ENCODE results near the gene LRRC34. TPM values are rescaled to one million over a fixed set of nuclear protein-coding genes. Genes with fewer than 3 reads are reported as not detected.

LRRC34 gene
- total and polyA plus RNA-seq, 2 experiments from 2014 or later = 4.2 to 9.4 TPM

GRCh38 chr3:169772305-169772896, 40.3 kb downstream of the LRRC34 start:
- Histone ChIP-seq H3K4me1 (ENCODE audit: insufficient read depth) (peaks cover 22% of the 10 kb centered on the region), H3K27ac (peak overlapping the region; percentile 96), H3K36me3 (ENCODE audit: low read depth) (peaks cover 30% of the 10 kb centered on the region), H3K4me3 (peak overlapping the region; percentile 98), H4K20me1 (ENCODE audit: insufficient read depth) (no peaks in the 10 kb centered on the region), H3K9ac (peak overlapping the region; percentile 93), H3K9me3 (ENCODE audit: low read depth) (no peaks in the 10 kb centered on the region), H3K9me2 (ENCODE audit: insufficient read depth) (no peaks in the 10 kb centered on the region), H3K79me2 (ENCODE audit: insufficient read depth) (peaks cover 41% of the 10 kb centered on the region), H3K4me2 (ENCODE audit: unreplicated experiment) (peak overlapping the region; percentile 89), H2AFZ (peak overlapping the region; percentile 100), H3K27me3 (replicated peaks; ENCODE audit: insufficient read depth) (no peaks in the 10 kb centered on the region), H3F3A (ENCODE audit: insufficient read depth) (peaks cover 20% of the 10 kb centered on the region)
- 0 to 2% methylated on average over 15 of the region's 15 CpGs for WGBS, 2 experiments (ENCODE audit: low coverage in 1 of 2, low lambda C conversion rate in 2 of 2, missing lambda C conversion rate in 2 of 2)
- DNase-seq = peak; percentile 85
- no peak for TF ChIP-seq EZH2 (IDR thresholded peaks at IDR 0.05; ENCODE audit: insufficient read depth, poor library complexity, severe bottlenecking)
- TF ChIP-seq EZH2phosphoT487 (IDR thresholded peaks at IDR 0.05; ENCODE audit: insufficient read depth, low read depth) = no peak
- in situ Hi-C loops (cut with MboI) = no loop called here

- H3K27me3 ChIP-seq (replicated peaks; ENCODE audit: insufficient read depth) = no peaks in the 10 kb centered on the region
- WGBS, 2 experiments (ENCODE audit: low coverage in 1 of 2, low lambda C conversion rate in 2 of 2, missing lambda C conversion rate in 2 of 2) = 1% methylated on average over 27 of the region's 27 CpGs
- DNase-seq = peak; percentile 75
- in situ Hi-C loops (cut with MboI) = no loop called here
- peaks cover 22% of the 10 kb centered on the region for H3K4me1 ChIP-seq (ENCODE audit: insufficient read depth)
- peak overlapping the region; percentile 96 for H3K27ac ChIP-seq
- peak overlapping the region; percentile 89 for H3K4me2 ChIP-seq (ENCODE audit: unreplicated experiment)
- peaks cover 34% of the 10 kb centered on the region for H3K79me2 ChIP-seq (ENCODE audit: insufficient read depth)
- H3F3A ChIP-seq (ENCODE audit: insufficient read depth) = peaks cover 20% of the 10 kb centered on the region
- H3K36me3 ChIP-seq (ENCODE audit: low read depth) = peaks cover 24% of the 10 kb centered on the region
- no peaks in the 10 kb centered on the region for H3K9me2 ChIP-seq (ENCODE audit: insufficient read depth)
- TF ChIP-seq EZH2phosphoT487 (IDR thresholded peaks at IDR 0.05; ENCODE audit: insufficient read depth, low read depth) (no peak), EZH2 (IDR thresholded peaks at IDR 0.05; ENCODE audit: insufficient read depth, poor library complexity, severe bottlenecking) (no peak)
- H3K4me3 ChIP-seq = peak overlapping the region; percentile 98
- no peaks in the 10 kb centered on the region for H4K20me1 ChIP-seq (ENCODE audit: insufficient read depth)
- H3K9ac ChIP-seq = peak overlapping the region; percentile 93
- no peaks in the 10 kb centered on the region for H3K9me3 ChIP-seq (ENCODE audit: low read depth)
- H2AFZ ChIP-seq = peak overlapping the region; percentile 100
Observed at GRCh38 chr3:169771497-169772304, 41.0 kb downstream of the LRRC34 start.

GRCh38 chr3:169769287-169770181, 43.2 kb downstream of the LRRC34 start, which contains the start of gene ACTRT3:
Gene ACTRT3 (minus strand): TSS chr3:169769561. CDS start chr3:169769520, 41 bp downstream.
- H3F3A ChIP-seq (ENCODE audit: insufficient read depth) = peaks cover 35% of the 10 kb centered on the region
- H3K4me2 ChIP-seq (ENCODE audit: unreplicated experiment) = peak within 1 kb of the TSS; percentile 95
- peak within 1 kb of the TSS; percentile 89 for H3K9ac ChIP-seq
- in situ Hi-C loops (cut with MboI) = no loop called here
- peak; percentile 85 for DNase-seq
- H3K36me3 ChIP-seq (ENCODE audit: low read depth) = peaks cover 4% of the 10 kb centered on the region; the same call in 1 of the 2 replicates
- WGBS, 2 experiments (ENCODE audit: low coverage in 1 of 2, low lambda C conversion rate in 2 of 2, missing lambda C conversion rate in 2 of 2) = 5 to 6% methylated on average over 51 of the region's 51 CpGs
- H3K79me2 ChIP-seq (ENCODE audit: insufficient read depth) = peaks cover 12% of the 10 kb centered on the region
- H3K4me1 ChIP-seq (ENCODE audit: insufficient read depth) = peaks cover 6% of the 10 kb centered on the region
- no peaks in the 10 kb centered on the region for H3K9me3 ChIP-seq (ENCODE audit: low read depth)
- H3K9me2 ChIP-seq (ENCODE audit: insufficient read depth) = no peaks in the 10 kb centered on the region
- peak within 1 kb of the TSS; percentile 99 for H2AFZ ChIP-seq
- peak within 1 kb of the TSS; percentile 59 for H3K27ac ChIP-seq
- H3K27me3 ChIP-seq (replicated peaks; ENCODE audit: insufficient read depth) = no peaks in the 10 kb centered on the region
- peak within 1 kb of the TSS; percentile 95 for H3K4me3 ChIP-seq
- H4K20me1 ChIP-seq (ENCODE audit: insufficient read depth) = no peaks in the 10 kb centered on the region
- TF ChIP-seq EZH2phosphoT487 (IDR thresholded peaks at IDR 0.05; ENCODE audit: insufficient read depth, low read depth) (no peak), EZH2 (IDR thresholded peaks at IDR 0.05; ENCODE audit: insufficient read depth, poor library complexity, severe bottlenecking) (no peak)
